CD14-positive monocyte (primary cell): ENCODE results near the gene ACP1. TPM values are rescaled to one million over a fixed set of nuclear protein-coding genes. Genes with fewer than 3 reads are reported as not detected.

Experiments used
- DNase-seq, 3 donors: peaks; one replicate each; pipeline ENCODE4 v3.0.0-alpha.2; 2011 to 2022
- H2AFZ ChIP-seq: 2 replicates; pipeline ENCODE4 v1.6.0; 2012; ENCODE audit warnings: mild to moderate bottlenecking, low read depth, low read length, inconsistent platforms; ENCODE audit not compliant: insufficient read depth, poor library complexity, severe bottlenecking
- H3K27ac ChIP-seq, 2 donors: 1 replicate in 1 of 2; 2 replicates in 1 of 2; pipeline ENCODE4 v1.5.1; 2012 to 2013; ENCODE audit warnings: low read length in 2 of 2, control low read depth in 1 of 2, inconsistent platforms in 1 of 2, low read depth in 1 of 2, mild to moderate bottlenecking in 1 of 2
- H3K27me3 ChIP-seq, 2 donors: one replicate each; pipeline versions ENCODE4 v1.6.0 to v1.6.1; 2011 to 2013; ENCODE audit warnings: low read length in 2 of 2; ENCODE audit not compliant: control insufficient read depth in 2 of 2, insufficient read depth in 2 of 2
- H3K36me3 ChIP-seq, 2 donors: replicated peaks in 1 of 2; 1 replicate in 1 of 2; 2 replicates in 1 of 2; pipeline versions ENCODE4 v1.5.1 to v1.6.1; 2012 to 2013; ENCODE audit warnings: low read length in 2 of 2, control low read depth in 1 of 2, inconsistent platforms in 1 of 2, mild to moderate bottlenecking in 1 of 2; ENCODE audit not compliant: insufficient read depth in 2 of 2, control insufficient read depth in 1 of 2
- H3K4me1 ChIP-seq, 2 donors: 1 replicate in 1 of 2; 2 replicates in 1 of 2; pipeline versions ENCODE4 v1.5.1 to v1.6.1; 2012 to 2013; ENCODE audit warnings: low read length in 2 of 2, control low read depth in 1 of 2, inconsistent platforms in 1 of 2, mild to moderate bottlenecking in 1 of 2, moderate library complexity in 1 of 2; ENCODE audit not compliant: insufficient read depth in 2 of 2, control insufficient read depth in 1 of 2
- H3K4me2 ChIP-seq: replicated peaks from 2 replicates; pipeline ENCODE3; 2012; ENCODE audit warnings: low read length, moderate library complexity, mild to moderate bottlenecking; ENCODE audit not compliant: poor library complexity, severe bottlenecking; ENCODE audit errors: extremely low read depth
- H3K4me3 ChIP-seq, 3 experiments: fragments of 200-600 bp in 1 of 3; sonication (generic) in 1 of 3; replicated peaks in 1 of 3; 1 replicate in 2 of 3; 2 replicates in 1 of 3; pipeline ENCODE4 v1.5.1; 2011 to 2013; ENCODE audit warnings: low read length in 3 of 3, mild to moderate bottlenecking in 3 of 3, control low read depth in 2 of 3, low read depth in 2 of 3, inconsistent platforms in 1 of 3, moderate library complexity in 1 of 3
- H3K79me2 ChIP-seq: 2 replicates; pipeline ENCODE4 v1.6.0; 2012; ENCODE audit warnings: mild to moderate bottlenecking, control low read depth, inconsistent platforms, low read length, moderate library complexity; ENCODE audit not compliant: insufficient read depth
- H3K9ac ChIP-seq: 2 replicates; pipeline ENCODE4 v1.6.0; 2017; ENCODE audit warnings: low read length, mild to moderate bottlenecking; ENCODE audit not compliant: insufficient read depth, poor library complexity, severe bottlenecking
- H3K9me3 ChIP-seq, 2 donors: replicated peaks in 1 of 2; 1 replicate in 1 of 2; 2 replicates in 1 of 2; pipeline versions ENCODE4 v1.5.1 to v1.6.1; 2012 to 2013; ENCODE audit warnings: low read length in 2 of 2, control low read depth in 1 of 2; ENCODE audit not compliant: control insufficient read depth in 1 of 2, insufficient read depth in 1 of 2
- H4K20me1 ChIP-seq: 2 replicates; pipeline ENCODE4 v1.6.0; 2012; ENCODE audit warnings: mild to moderate bottlenecking, low read length, control low read depth, moderate library complexity; ENCODE audit not compliant: insufficient read depth
- H3K27ac Mint-ChIP-seq, 7 donors: one replicate each; pipeline ENCODE4 v1.8.0; 2020; ENCODE audit warnings: mild to moderate bottlenecking in 7 of 7, mixed read lengths in 7 of 7, moderate library complexity in 6 of 7, inconsistent platforms in 2 of 7
- H3K27me3 Mint-ChIP-seq, 3 donors: one replicate each; pipeline ENCODE4 v1.8.0; 2021 to 2022; ENCODE audit warnings: low read depth in 3 of 3, mild to moderate bottlenecking in 3 of 3, mixed read lengths in 3 of 3, moderate library complexity in 3 of 3, inconsistent platforms in 1 of 3
- H3K36me3 Mint-ChIP-seq, 2 donors: one replicate each; pipeline ENCODE4 v1.8.0; 2020; ENCODE audit warnings: mixed read lengths in 2 of 2, inconsistent platforms in 1 of 2, mild to moderate bottlenecking in 1 of 2
- H3K4me1 Mint-ChIP-seq: one replicate; pipeline ENCODE4 v1.8.0; 2020; ENCODE audit warnings: mild to moderate bottlenecking, mixed read lengths
- H3K4me3 Mint-ChIP-seq, 2 donors: one replicate each; pipeline ENCODE4 v1.8.0; 2020; ENCODE audit warnings: mild to moderate bottlenecking in 2 of 2, mixed read lengths in 2 of 2, moderate library complexity in 1 of 2
- H3K9me3 Mint-ChIP-seq, 7 donors: one replicate each; pipeline ENCODE4 v1.8.0; 2020 to 2022; ENCODE audit warnings: mixed read lengths in 7 of 7, mild to moderate bottlenecking in 6 of 7, moderate library complexity in 6 of 7, inconsistent platforms in 2 of 7
- CTCF ChIP-seq: fragments of 200-600 bp; IDR thresholded peaks from one replicate; pipeline ENCODE4 v1.8.0; 2022; ENCODE audit warnings: antibody characterized with exemption, mild to moderate bottlenecking
- WGBS: methylation state at CpG from one replicate; pipeline ENCODE4 v1.1.5; 2013; ENCODE audit warnings: missing lambda C conversion rate; ENCODE audit not compliant: insufficient coverage; 5-methylcytosine and 5-hydroxymethylcytosine counted together
- intact Hi-C, 2 donors: fragments of 100-400 bp; cut with micrococcal nuclease; formaldehyde crosslinking; loops; one replicate each; pipeline versions ENCODE4 v1.15.0 to v1.15.1; 2023
- polyA plus RNA-seq, 3 donors: library from polyadenylated mRNA; depleted of rRNA in 1 of 3; unstranded in 2 of 3; stranded (reverse) in 1 of 3; fragments of 300-500 nt in 2 of 3; fragments of >200 nt in 1 of 3; fragmentation: Illumina TruSeq in 2 of 3; gene quantifications; 1 replicate in 2 of 3; 2 replicates in 1 of 3; pipeline ENCODE4 v1.2.3, GENCODE V29; 2012 to 2021

ACP1 gene
- polyA plus RNA-seq, 3 donors, result 51.8 to 77.0 (median 73.2) TPM

GRCh38 chr2:285531-285930 is 20.8 kb downstream of the ACP1 start:
- Histone ChIP-seq H3K9ac (no peak overlapping the region), H3K27me3 (peaks cover 34 to 46% of the 10 kb centered on the region in 2 donors), H4K20me1 (no peaks in the 10 kb centered on the region), H3K4me1 (peaks cover 0 to 13% of the 10 kb centered on the region in 2 donors), H3K36me3 (peaks cover 16 to 18% of the 10 kb centered on the region in 2 donors), H3K27ac (no peak overlapping the region), H3K9me3 (peaks cover 0 to 20% of the 10 kb centered on the region in 2 donors), H2AFZ (no peak overlapping the region), H3K4me2 (no peak overlapping the region), H3K4me3 (no peak overlapping the region), H3K79me2 (no peaks in the 10 kb centered on the region)
- Mint-ChIP-seq H3K4me3 (peak overlapping the region in 1 of 2 donors; percentile 36), H3K4me1 (peaks cover 8% of the 10 kb centered on the region), H3K27me3 (peaks cover 34 to 52% (median 34%) of the 10 kb centered on the region in 3 donors), H3K27ac (no peak overlapping the region), H3K9me3 (peaks cover 0 to 5% (median 0%) of the 10 kb centered on the region in 7 donors), H3K36me3 (peaks cover 25 to 29% of the 10 kb centered on the region in 2 donors)
- no peak for DNase-seq
- WGBS, result no CpG with 5 or more reads among the region's 1 CpG
- TF ChIP-seq CTCF, result no peak
- intact Hi-C loops, result loop anchor here in 1 of 2 donors (5.0 kb wide), 1 partner anchor 178 kb away; no protein-coding TSS in a partner anchor

- H3K4me3 ChIP-seq, result no peak overlapping the region
- peak overlapping the region in 1 of 2 donors; percentile 62 for H3K4me3 Mint-ChIP-seq
- peaks cover 39 to 57% (median 39%) of the 10 kb centered on the region in 3 donors for H3K27me3 Mint-ChIP-seq
- TF ChIP-seq CTCF, result no peak
- H3K79me2 ChIP-seq, result no peaks in the 10 kb centered on the region
- peaks cover 12 to 13% of the 10 kb centered on the region in 2 donors for H3K36me3 ChIP-seq
- 100% methylated on average over 4 of the region's 6 CpGs for WGBS
- H3K27me3 ChIP-seq, result peaks cover 38 to 51% of the 10 kb centered on the region in 2 donors
- intact Hi-C loops, result loop anchor here in 1 of 2 donors (5.0 kb wide), 1 partner anchor 179 kb away; no protein-coding TSS in a partner anchor
- H3K9me3 Mint-ChIP-seq, result peaks cover 0 to 5% (median 0%) of the 10 kb centered on the region in 7 donors
- no peak overlapping the region for H3K4me2 ChIP-seq
- H3K4me1 ChIP-seq, result peaks cover 0 to 13% of the 10 kb centered on the region in 2 donors
- no peak overlapping the region for H3K27ac Mint-ChIP-seq
- DNase-seq, result no peak
- H3K9me3 ChIP-seq, result peaks cover 0 to 20% of the 10 kb centered on the region in 2 donors
- no peak overlapping the region for H3K27ac ChIP-seq
- peaks cover 20 to 24% of the 10 kb centered on the region in 2 donors for H3K36me3 Mint-ChIP-seq
- H2AFZ ChIP-seq, result no peak overlapping the region
- peaks cover 8% of the 10 kb centered on the region for H3K4me1 Mint-ChIP-seq
- H4K20me1 ChIP-seq, result no peaks in the 10 kb centered on the region
- H3K9ac ChIP-seq, result no peak overlapping the region
Observed at GRCh38 chr2:286035-286434, 21.3 kb downstream of the ACP1 start.
